ENCODE results near the gene SLC37A3. TPM values are rescaled to one million over a fixed set of nuclear protein-coding genes. Genes with fewer than 3 reads are reported as not detected.
"Not testable (repeated sequence)": the region's sequence is repeated elsewhere in the genome, so short reads cannot be mapped to it uniquely, and the experiment has no call there.

SLC37A3 gene
- total RNA-seq, 1 donor from 2014 or later, result 86.4 TPM

DNA sequence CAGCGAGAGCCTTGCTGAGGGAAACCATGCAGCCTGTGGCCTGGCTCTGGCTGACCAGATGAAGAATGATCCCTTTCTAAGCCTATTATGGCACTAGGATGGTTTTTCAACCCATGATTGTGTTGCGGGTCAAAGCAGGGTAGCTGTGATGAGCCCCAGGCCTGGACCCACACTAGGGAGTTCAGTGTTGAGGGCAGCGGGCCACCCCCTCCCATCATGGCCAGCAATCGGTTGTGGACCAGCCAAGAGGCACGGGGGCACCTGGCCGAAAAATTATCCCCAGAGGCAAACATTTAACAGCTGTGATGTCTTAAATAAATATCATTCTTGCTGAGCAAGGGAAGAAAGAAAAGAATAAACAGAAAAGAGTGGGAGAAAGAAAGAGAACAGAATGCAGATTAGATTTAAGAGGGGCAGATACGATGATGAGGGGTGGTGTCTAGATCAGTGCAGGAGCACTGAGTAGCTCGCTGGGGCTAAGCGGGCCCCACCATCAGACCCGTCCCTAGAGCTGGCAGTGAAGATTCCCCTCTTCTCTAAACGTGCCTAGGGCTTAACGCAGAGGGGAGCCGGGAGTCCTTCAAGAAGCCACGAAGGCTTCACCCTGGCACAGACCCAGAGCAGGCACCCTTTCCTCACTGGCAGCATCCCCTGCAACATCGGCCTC lies 82.7 kb downstream of the SLC37A3 start:
- intact Hi-C loops (cut with micrococcal nuclease), result no loop called here

DNA sequence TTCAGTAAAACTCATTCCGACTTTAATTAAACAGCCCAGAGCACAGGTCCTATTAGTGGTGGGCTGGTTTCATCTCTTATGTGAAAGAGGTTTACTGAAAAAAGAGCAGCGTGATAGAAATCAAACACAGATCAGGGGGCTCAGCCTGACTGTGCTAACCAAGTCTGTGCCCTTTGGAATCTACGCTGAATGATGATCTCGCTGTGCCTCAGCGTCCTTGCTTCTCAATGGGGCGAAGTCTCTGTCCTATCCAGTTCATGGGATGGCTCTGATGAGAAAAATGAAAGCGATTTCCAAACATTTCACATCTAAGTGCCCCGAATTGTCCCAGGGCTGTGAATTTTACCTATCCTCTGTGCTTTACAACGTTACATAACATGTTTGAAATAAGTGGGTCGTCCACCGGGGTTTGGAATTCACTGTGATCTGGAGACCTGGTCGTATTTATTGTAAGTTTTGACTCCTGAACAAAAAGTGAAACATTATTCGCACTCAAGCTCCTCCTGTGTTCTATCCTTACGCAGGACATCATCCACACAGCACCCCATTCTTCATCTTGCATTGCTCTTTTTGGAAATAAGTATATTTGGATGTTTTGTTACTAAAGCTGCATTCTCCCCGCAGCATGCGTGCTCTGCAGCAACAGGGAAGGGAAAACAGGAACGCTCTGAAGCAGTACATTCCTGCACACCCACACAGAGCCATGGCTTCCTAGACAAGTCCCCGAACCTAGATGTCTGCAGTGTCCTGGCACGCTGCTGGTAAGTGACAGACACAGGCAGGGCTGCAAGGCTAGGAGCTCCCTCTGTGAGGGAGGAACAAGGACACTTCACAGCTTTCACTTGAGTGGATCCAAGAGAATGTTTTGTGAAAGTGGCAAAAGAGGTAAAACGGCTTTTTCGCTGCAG lies 83.5 kb downstream of the SLC37A3 start:
- intact Hi-C loops (cut with micrococcal nuclease), result no loop called here

DNA sequence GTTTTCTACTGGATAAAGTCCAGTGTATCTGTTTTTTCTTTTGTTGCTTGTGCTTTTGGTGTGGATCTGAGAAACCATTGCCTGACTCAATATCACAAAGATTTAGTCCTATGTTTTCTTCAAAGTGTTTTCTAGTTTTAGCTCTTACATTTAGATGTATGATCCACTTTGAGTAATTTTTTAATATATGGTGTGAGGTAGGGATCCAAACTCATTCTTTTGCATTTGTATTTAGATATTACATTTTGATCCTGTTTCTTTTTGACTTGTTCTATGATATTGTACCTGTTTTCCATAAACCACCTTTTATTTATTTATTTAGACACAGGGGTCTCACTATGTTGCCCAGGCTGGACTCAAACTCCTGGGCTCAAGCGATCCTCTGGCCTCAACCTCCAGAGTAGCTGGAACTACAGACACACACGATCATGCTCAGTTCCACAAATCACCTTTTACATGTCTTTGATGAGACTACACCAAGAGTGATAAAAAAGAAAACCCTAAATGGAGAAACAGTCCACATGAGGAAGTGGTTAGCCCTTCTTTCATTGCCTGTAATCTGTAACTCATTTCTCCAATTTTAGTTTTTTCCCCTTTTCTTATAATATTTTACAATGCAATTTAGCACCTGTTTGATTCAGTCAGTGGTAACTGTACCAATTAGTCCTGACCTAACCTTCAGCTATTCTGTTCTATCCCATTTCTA lies 86.0 kb downstream of the SLC37A3 start:
- intact Hi-C loops (cut with micrococcal nuclease), result no loop called here

DNA sequence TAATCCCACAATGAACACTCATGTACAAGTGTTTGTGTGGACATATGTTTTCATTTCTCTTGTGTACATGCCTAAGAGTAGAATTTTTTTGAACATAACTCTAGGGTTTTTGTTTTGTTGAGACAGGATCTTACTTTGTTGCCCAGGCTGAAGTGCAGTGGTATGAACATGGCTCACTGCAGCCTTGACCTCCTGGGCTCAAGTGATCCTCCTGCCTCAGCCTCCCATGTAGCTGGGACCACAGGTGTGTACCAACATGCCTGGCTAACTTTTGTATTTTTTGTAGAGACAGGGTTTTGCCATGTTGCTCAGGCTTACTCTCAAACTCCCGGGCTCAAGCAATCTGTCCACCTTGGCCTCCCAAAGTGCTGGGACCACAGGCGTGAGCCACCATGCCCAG lies 87.2 kb downstream of the SLC37A3 start:
- intact Hi-C loops (cut with micrococcal nuclease), result not testable (repeated sequence)

DNA sequence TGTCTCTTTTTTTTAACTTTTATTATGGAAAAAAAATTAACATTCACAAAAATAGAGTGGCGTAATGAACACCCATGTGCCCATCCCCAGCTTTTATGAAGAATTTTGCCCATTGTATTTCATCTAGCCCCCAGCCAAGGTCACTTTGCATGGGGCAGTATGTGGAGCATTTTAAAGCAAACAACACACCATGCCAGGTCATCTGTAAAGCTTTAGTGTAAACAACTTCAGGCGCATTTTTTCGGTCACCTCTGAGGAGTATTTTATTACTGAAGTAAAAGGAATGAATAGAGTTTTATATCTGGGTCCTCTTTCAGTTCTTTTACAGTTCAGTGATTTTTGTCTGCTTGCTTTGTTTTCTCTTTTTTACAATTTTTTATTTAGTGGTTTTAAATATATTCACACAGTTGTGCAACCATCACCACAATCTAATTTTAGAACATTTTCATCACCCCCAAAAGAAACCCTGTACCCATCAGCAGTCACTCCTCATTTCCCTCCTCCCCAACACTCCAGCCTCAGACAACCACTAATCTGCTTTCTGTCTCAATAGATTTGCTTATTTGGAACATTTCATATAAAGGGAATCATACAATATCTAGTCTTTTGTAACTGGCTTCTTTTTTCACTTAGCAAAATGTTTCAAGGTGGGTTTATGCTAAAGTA lies 87.9 kb downstream of the SLC37A3 start:
- intact Hi-C loops (cut with micrococcal nuclease), result no loop called here

DNA sequence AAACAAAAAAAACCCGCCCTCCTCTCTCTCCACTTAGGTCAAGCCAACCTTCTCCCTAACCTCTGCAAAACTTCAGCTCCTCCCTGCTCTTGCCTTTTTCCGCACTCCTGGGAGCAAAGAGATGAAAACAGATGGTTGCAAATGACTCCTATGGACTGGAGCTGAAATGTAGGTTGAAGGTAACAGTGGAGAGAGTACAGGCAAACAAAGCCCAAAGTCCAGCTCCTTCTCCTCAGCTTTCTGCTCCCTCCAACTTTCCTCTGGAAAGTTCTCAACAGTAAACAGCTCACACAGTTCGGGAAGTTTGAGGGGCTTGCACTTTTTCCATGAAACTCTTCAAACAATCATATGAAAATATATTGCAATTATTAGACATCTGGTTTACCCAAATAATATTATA lies 90.3 kb downstream of the SLC37A3 start:
- intact Hi-C loops (cut with micrococcal nuclease), result loop anchor here (10.0 kb wide), 1 partner anchor 533 kb away; the partner anchor contains the start of gene HIPK2

DNA sequence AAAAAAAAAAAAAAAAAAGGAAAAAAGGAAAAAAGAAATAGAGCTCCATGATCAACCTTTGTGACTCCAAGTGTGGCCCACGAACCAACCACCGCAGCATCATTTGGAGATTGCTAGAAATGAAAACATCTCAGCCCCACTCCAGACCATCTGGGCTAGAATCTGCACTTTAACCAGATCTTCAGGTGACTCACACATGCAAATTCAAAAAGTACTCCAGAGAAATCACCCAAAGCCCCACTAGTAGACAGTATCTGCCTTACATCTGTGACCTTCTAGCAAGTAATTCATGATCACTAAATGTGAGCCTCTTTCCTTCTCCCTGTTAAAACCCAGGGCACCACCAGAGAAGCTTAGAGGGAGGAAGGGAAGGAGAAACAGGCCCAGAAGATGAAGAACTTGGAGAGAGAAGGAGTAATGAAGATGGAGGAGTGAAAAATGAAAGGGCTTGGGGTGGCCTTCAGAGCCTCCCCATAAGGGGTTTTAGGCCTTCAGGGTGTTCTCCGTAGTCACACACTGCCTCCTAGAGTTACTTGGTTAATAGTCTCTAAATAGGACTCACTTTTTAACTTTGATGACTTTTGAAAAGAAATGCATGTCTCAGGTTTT lies 94.0 kb downstream of the SLC37A3 start:
- intact Hi-C loops (cut with micrococcal nuclease), result loop anchor here (1.0 to 10.0 kb wide), 12 partner anchors 41 to 685 kb away; partner anchors contain the start of genes HIPK2 and PARP12

DNA sequence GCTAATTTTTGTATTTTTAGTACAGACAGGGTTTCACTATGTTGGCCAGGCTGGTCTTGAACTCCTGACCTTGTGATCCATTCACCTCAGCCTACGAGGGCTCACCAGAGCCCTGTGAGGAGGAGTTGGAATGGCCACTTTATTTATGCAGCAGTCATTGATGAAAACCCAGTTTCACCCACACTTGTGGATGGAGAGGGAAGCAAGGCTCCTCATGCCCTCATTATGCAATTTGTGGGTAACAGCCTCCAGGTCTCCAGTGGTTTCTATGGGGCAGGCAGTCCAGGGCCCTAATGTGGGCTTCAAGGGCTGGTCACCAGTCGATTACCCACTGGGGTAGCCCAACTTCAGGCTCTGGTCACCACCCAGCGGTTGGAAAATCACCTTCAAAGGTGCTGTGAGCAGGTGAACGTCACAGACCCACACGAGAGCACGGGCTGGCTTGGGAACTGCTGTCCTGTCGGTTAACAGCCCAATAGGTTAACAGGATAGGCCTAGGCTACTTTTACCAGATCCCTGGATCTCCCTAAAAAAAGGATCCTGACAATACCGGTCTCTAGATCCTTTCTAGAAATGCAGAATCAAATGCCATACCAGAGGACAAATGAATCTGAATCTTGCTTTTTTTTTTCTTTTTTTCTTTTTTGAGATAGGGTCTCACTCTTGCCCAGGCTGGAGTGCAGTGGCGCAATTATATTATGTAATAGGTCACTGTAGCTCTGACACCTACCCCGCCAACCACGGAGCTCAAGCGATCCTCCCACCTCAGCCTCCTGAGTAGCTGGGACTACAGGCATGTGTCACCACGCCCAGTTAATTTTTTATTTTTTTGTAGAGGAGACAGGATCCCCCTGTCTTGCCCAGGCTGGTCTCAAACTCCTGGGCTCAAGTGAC lies 97.8 kb downstream of the SLC37A3 start:
- intact Hi-C loops (cut with micrococcal nuclease), result loop anchor here (5.0 to 10.0 kb wide), 2 partner anchors 263 to 526 kb away; partner anchors contain the start of gene HIPK2

DNA sequence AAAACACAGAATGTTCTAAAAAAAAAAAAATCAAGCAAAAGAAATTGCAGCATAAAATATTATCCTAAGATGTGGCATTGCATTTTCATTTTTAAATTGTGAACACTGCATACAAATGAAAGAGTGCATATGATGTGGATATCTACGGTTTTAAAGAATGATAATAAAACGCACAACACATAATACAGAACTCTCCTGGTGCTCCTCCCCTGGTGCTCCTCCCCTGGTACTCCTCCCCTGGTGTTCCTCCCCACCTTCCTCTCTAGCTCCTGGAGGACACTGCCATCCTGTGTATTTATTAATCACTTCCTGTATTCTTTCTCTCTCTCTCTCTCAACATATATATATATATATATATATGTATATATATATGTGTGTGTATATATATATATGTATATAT lies 100.1 kb downstream of the SLC37A3 start:
- intact Hi-C loops (cut with micrococcal nuclease), result no loop called here

DNA sequence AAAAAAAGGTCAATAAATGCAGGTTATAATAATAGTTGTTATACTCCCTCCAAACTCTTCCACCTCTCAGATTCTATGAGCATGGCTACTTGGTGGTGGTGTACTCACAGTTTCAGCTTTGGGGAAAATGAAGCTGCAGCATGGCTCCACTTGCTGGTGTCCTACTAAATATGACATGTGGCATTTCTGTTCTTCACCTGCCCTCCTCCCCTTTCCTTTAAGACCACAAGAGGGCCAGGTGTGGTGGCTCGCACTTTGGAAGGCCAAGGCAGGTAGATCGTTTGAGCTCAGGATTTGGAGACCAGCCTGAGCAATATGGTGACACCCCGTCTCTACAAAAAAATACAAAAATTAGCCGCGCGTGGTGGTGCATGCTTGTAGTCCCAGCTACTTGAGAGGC lies 101.1 kb downstream of the SLC37A3 start:
- intact Hi-C loops (cut with micrococcal nuclease), result no loop called here

DNA sequence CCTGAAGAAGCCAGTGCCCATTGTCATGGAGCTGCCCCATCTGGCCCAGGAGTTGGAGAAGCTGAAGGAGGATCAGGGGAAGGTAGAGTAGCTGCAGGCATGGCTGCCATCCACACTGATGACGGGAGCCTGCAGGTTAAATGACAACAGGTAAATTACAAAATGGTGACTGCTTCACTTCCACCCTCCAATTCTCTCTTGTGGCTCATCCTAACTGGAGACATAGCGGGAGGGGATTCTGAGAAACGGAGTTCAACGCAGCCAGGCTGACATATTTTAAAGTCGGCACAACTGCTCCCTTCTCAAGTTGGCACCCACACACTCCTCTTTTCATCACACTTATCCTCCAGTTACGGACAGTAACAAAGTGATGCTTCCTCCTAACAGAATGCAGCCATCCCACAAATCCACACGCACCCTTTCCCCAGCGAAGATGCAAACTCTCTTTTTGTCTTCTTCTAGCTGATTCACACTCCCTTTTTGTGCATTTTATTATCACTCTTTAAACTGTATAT lies 103.0 kb downstream of the SLC37A3 start:
- intact Hi-C loops (cut with micrococcal nuclease), result no loop called here

DNA sequence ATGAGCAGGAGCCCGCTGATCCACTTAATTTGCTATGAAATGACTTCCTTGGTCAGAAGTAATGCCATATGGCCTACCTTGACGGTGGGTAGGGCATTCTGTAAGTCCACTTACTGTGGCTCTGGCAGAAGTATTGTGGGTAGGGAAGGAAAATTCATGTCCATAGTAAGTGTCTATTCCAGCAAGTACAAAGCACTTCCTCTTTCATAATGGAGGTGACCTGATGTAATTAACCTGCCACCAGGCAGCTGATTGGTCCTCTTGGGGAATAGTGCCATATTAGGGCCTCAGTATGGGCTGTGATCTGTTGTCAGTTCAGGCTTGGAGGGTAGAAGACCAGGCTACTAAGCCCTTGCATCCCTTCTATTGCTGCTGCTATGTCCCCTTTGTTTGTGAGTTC lies 103.9 kb downstream of the SLC37A3 start:
- intact Hi-C loops (cut with micrococcal nuclease), result no loop called here

DNA sequence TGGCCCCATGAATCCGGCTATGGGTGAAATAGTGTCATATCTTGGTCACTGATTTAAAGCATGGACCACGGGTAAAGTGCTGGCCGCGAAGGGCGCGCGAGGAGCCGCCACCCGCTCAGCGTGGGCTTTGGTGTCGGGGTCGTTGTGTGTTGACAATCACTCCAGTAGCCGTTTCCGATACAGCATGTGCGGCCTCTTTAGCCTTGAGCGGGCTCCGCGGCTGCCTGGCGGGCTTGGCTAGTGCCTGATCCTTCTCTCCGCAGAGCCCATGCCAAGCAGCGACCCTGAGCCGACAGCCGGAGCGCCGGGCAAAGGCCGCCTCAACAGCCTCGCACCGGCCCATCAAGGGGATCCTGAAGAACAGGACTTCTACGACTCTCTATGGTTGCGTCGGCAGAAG lies 105.9 kb downstream of the SLC37A3 start:
- intact Hi-C loops (cut with micrococcal nuclease), result no loop called here

DNA sequence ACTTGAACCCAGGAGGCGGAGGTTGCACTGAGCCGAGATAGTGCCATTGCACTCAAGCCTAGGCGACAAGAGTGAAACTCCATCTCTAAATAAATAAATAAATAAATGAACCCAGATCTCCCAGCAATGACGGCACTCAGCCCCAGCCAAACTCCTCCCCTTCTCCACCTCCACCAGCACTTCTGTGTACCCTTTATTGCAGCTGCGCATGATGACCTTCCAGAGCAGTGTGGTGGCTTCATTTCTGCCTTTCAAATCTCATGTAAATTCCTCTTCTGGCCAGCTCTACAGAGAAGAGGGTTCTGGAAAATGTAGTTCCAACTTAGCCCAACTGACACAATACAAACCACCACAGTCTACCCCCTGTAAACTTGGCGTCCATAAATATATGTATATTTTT lies 108.5 kb downstream of the SLC37A3 start:
- intact Hi-C loops (cut with micrococcal nuclease), result no loop called here

DNA sequence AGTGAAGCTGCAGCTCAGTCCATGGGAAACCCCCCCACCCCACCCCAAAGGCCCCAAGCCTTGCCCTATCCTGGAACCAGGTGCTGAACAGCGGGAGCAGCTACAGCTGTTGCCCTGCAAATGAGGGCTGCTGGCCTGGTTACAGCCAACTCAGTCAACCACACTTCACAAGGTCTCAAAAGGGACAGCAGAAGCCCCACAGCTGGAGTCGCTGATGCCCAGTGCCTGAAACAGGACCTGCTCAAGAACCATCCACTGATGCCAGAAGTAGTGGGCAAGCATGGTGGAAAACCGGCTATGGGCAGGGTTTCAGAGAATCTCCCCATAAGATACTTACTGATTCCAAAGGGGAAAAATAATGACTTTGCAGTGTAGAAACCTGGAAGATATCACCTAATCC lies 110.3 kb downstream of the SLC37A3 start:
- intact Hi-C loops (cut with micrococcal nuclease), result no loop called here

DNA sequence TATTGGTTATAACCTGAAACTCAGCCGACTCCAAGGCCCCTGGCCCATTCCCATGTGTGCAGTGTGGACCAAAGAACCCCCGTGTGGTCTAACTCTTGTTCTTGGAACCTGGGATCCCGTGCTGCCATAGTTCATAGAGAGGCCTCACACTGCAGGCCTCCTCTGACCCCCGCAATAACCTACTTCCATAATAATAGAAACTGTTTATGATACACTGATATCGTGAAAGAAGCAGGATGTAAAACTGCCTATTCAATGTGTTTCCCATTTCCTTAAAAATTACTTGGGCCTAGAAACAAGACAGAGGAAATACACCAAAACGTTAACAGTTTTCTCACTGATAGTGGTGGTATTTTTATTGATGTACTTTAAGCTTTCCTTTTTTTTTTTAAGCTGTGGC lies 112.4 kb downstream of the SLC37A3 start:
- intact Hi-C loops (cut with micrococcal nuclease), result no loop called here

DNA sequence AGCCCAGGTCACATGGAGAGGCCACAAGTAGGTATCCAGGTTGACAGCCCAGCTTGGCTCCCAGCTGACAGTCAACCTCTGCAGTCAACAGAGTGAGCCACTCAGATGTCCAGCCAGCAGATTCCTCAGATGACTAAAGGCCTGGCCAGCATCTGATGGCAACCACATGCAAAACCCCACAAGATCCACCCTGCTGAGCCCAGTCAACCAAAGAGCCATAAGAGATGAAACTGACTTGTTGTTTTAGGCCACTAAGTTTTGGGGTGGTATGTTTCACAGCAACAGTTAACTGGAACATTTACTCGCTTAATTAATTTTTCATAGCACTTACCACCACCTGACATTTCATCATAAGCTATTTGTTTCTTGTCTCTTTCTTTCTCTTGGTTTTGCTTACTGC lies 114.3 kb downstream of the SLC37A3 start:
- intact Hi-C loops (cut with micrococcal nuclease), result no loop called here

All from T-helper 1 cell treated with Interleukin-12 subunit alpha and Interleukin-12 subunit beta and Interleukin-4 antibody, amounts not matched to agents 30 ng/mL and 1 ng/mL, for 36 hours (primary cell).